ENCODE data around the gene ZNF524. TPM values are rescaled to one million over a fixed set of nuclear protein-coding genes. Genes with fewer than 3 reads are reported as not detected.

The ZNF524 gene
- polyA plus RNA-seq, 2 of the 4 experiments (the other 2 are of a cell fraction), result 6.4 to 9.7 TPM

GRCh38 chr19:55552206-55552605 is 47.9 kb upstream of the ZNF524 start:
- no peak for DNase-seq (ENCODE audit: low read depth in 1 of 2, low spot score in 1 of 2)
- WGBS (ENCODE audit: missing lambda C conversion rate), result 79% methylated on average over 5 of the region's 5 CpGs
- ChIA-PET CTCF (interaction anchor here (1.0 to 7.6 kb wide), 7 partner anchors 9 to 84 kb away, joined by 3 to 43 read pairs (median 10); partner anchors contain the start of genes ZNF579 and ZNF865), POLR2A (no interaction called here)
- Histone ChIP-seq H3K4me3 (no peak overlapping the region), H3K9me3 (no peaks in the 10 kb centered on the region), H3K27ac (no peak overlapping the region; a peak in 1 of 6 replicates), H3K4me1 (peaks cover 51% of the 10 kb centered on the region), H3K4me2 (no peak overlapping the region)
- no peak for FAIRE-seq
- ATAC-seq, result no peak
- no peak for TF ChIP-seq MAZ (IDR thresholded peaks at IDR 0.05; ENCODE audit: borderline replicate concordance, low read depth, low read length)
- no peak for TF ChIP-seq TP53 (CRISPR knock-in tag; IDR thresholded peaks at IDR 0.05)
- TF ChIP-seq JUNB (IDR thresholded peaks at IDR 0.05), result no peak
- TF ChIP-seq KDM1A (IDR thresholded peaks at IDR 0.05; ENCODE audit: low read depth), result no peak
- TF ChIP-seq CBX8 (IDR thresholded peaks at IDR 0.05), result no peak
- TF ChIP-seq ELK1 (IDR thresholded peaks at IDR 0.05; ENCODE audit: low read depth, low read length), result no peak
- no peak for TF ChIP-seq FOSB (CRISPR knock-in tag; IDR thresholded peaks at IDR 0.05)

DNA sequence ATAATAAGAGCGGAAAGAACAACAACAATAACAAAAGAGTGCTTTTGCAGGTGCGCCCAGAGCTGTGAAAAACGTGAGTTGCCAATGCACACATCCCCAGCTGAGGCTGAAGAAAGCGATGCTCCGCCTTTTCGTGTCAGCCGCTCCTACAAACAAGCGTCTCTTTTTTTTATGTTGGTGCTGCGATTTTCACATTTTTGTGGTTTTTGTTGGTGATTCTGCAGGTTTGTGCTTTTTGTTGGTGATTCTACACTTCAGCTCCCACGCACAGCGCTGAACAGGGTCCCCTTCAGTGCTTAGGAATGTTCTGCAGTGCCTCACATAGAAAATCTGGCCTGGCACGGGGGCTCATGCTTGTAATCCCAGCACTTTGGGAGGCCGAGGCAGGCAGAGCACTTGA is 47.5 kb upstream of the ZNF524 start:
- no peak for ATAC-seq
- Histone ChIP-seq H3K27ac (peak overlapping the region in 1 of 2 experiments; percentile 65; a peak in 2 of 6 replicates), H3K9me3 (no peaks in the 10 kb centered on the region), H3K4me1 (peaks cover 47% of the 10 kb centered on the region), H3K4me2 (no peak overlapping the region; the same call in 2 of the 3 replicates), H3K4me3 (no peak overlapping the region)
- no peak for DNase-seq (ENCODE audit: low read depth in 1 of 2, low spot score in 1 of 2)
- POLR2A ChIA-PET, result no interaction called here
- WGBS (ENCODE audit: missing lambda C conversion rate), result 82% methylated on average over 13 of the region's 13 CpGs
- no peak for FAIRE-seq
- TF ChIP-seq, protein P1, sequence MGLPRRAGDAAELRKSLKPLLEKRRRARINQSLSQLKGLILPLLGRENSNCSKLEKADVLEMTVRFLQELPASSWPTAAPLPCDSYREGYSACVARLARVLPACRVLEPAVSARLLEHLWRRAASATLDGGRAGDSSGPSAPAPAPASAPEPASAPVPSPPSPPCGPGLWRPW (IDR thresholded peaks at IDR 0.05), result no peak
- CTCF ChIA-PET, result interaction anchor here (1.0 to 7.6 kb wide), 9 partner anchors 8 to 85 kb away, joined by 3 to 43 read pairs (median 8); partner anchors contain the start of genes ZNF579 and ZNF865

DNA sequence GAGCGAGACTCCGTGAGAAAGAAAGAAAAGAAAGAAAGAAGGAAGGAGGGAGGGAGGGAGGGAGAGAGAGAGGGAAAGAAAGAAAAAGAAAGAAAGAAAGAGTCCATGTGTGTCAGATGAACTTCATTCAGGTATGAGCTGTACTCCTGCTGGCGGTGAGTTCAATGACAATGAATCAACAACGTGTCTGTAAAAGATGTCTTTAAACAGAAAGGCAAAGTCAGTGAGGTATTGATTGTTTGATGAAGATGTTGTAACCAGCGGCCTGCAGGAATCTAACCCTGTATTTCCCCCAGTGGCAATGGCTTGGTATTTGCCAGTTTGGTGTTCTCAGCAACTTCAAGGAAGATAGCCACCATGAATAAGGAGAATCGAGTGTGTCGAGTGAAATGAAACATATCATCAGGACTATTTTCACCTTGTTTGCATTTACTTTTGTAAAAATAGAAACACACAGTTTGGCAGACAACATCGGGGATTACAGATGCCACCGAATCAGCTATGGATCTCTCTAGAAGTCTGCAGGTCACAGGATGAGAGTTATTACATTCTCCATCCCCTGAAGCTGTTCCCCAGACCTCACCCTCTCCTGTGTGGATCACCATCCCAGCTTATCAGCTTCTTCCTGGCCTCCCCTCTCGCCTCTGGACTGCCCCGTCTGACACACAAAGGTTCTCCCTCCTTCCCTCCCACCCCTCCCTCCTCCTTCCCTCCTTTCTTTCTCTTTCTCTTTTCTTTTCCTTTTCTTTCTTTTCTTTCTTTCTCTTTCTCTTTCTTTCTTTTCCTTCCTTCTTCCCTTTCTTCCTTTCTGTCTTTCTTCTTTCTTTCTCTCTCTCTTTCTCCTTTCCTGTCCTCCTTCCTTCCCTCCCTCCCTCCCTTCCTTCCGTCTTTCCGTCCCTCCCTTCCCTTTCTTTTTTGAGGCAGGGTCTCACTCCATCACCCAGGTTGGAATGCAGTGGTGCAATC is 46.6 kb upstream of the ZNF524 start:
- whole genome bisulfite sequencing (ENCODE audit: missing lambda C conversion rate), result 59% methylated on average over 13 of the region's 13 CpGs
- peak overlapping the region; percentile 43 for H3K4me2 ChIP-seq
- H3K9me3 ChIP-seq, result no peaks in the 10 kb centered on the region
- H3K4me1 ChIP-seq, result peaks cover 38% of the 10 kb centered on the region
- TF ChIP-seq RAD21 (conservative IDR thresholded peaks at IDR 0.05 in 1 of 2, IDR thresholded peaks at IDR 0.05 in 1 of 2) (no peak), SREBF2 (IDR thresholded peaks at IDR 0.05) (no peak), MAZ (IDR thresholded peaks at IDR 0.05; ENCODE audit: borderline replicate concordance, low read depth, low read length) (no peak)
- ATAC-seq (no peak), DNase-seq (ENCODE audit: low read depth in 1 of 2, low spot score in 1 of 2) (no peak), FAIRE-seq (no peak)
- H3K4me3 ChIP-seq, result no peak overlapping the region
- ChIA-PET POLR2A (no interaction called here), CTCF (interaction anchor here (0.6 to 4.4 kb wide), 10 partner anchors 12 to 75 kb away, joined by 3 to 24 read pairs (median 4); partner anchors contain the start of genes ZNF579 and ZNF865)
- peak overlapping the region; percentile 17 to 65; a peak in 4 of 6 replicates for H3K27ac ChIP-seq

GRCh38 chr19:55554302-55554701 is 45.8 kb upstream of the ZNF524 start:
- H3K27ac ChIP-seq, result no peak overlapping the region
- FAIRE-seq (no peak), DNase-seq (ENCODE audit: low read depth in 1 of 2, low spot score in 1 of 2) (no peak), ATAC-seq (no peak)
- peaks cover 31% of the 10 kb centered on the region for H3K4me1 ChIP-seq
- ChIA-PET POLR2A (no interaction called here), CTCF (interaction anchor here (1.2 to 2.7 kb wide), 5 partner anchors 11 to 52 kb away, joined by 3 to 10 read pairs (median 5); partner anchors contain the start of gene ZNF865)
- 95% methylated on average over 9 of the region's 9 CpGs for WGBS (ENCODE audit: missing lambda C conversion rate)
- no peak overlapping the region for H3K4me2 ChIP-seq
- no peak overlapping the region for H3K4me3 ChIP-seq
- H3K9me3 ChIP-seq, result no peaks in the 10 kb centered on the region
- no peak for TF ChIP-seq REST (IDR thresholded peaks at IDR 0.05)
- no peak for TF ChIP-seq CTCF (IDR thresholded peaks at IDR 0.05)
- no peak for TF ChIP-seq FOSL2 (IDR thresholded peaks at IDR 0.05)
- no peak for TF ChIP-seq FOSL2 (CRISPR knock-in tag; IDR thresholded peaks at IDR 0.05)
- no peak for TF ChIP-seq MAX (IDR thresholded peaks at IDR 0.05)
- TF ChIP-seq ZFP36 (IDR thresholded peaks at IDR 0.05; ENCODE audit: borderline replicate concordance, partially characterized antibody), result peak; percentile 54

All from A549 (cell line).